HEK293T (cell line): ENCODE measurements around the gene C22orf31.

Source experiments
- CTCF ChIA-PET: fragments of 350-600 bp; formaldehyde crosslinking; extraction: SDS; loops from one replicate; lab custom pipeline; 2021; ENCODE audit warnings: antibody characterized with exemption, inconsistent platforms; lab: Yijun Ruan, JAX
- POLR2A ChIA-PET: fragments of 350-600 bp; formaldehyde crosslinking; extraction: SDS; loops from one replicate; lab custom pipeline; 2020; ENCODE audit warnings: antibody characterized with exemption, inconsistent platforms; lab: Yijun Ruan, JAX
- DNase-seq: peaks from one replicate; pipeline ENCODE4 v3.0.0; 2012; ENCODE audit warnings: mixed read lengths; ENCODE audit errors: extremely low spot score
- ARNT ChIP-seq: fragments of 450-650 bp; IDR thresholded peaks from 2 replicates; pipeline ENCODE4 v1.6.1; 2017; ENCODE audit warnings: mild to moderate bottlenecking
- BHLHE40 ChIP-seq: fragments of 450-650 bp; IDR thresholded peaks from 2 replicates; pipeline ENCODE4 v1.6.1; 2016; ENCODE audit warnings: mild to moderate bottlenecking, moderate library complexity, borderline replicate concordance
- CTBP1 ChIP-seq: fragments of 450-650 bp; IDR thresholded peaks from 2 replicates; pipeline ENCODE4 v1.6.1; 2016; ENCODE audit warnings: borderline replicate concordance
- ELF4 ChIP-seq: fragments of 450-650 bp; IDR thresholded peaks from 2 replicates; pipeline ENCODE4 v1.6.1; 2017; ENCODE audit warnings: antibody characterized with exemption
- FOXA1 ChIP-seq: fragments of 450-650 bp; IDR thresholded peaks from 2 replicates; pipeline ENCODE4 v1.6.1; 2016; ENCODE audit warnings: mild to moderate bottlenecking
- FOXK2 ChIP-seq: fragments of 450-650 bp; IDR thresholded peaks from 2 replicates; pipeline ENCODE4 v1.6.1; 2016; ENCODE audit warnings: mild to moderate bottlenecking
- FOXM1 ChIP-seq: fragments of 450-650 bp; IDR thresholded peaks from 2 replicates; pipeline ENCODE4 v1.6.1; 2017; ENCODE audit warnings: mild to moderate bottlenecking, borderline replicate concordance
- HDGF ChIP-seq: fragments of 450-650 bp; IDR thresholded peaks from 2 replicates; pipeline ENCODE4 v1.6.1; 2017; ENCODE audit warnings: antibody characterized with exemption, borderline replicate concordance
- L3MBTL2 ChIP-seq: fragments of 450-650 bp; conservative IDR thresholded peaks from 2 replicates; pipeline ENCODE4 v1.6.1; 2016; ENCODE audit warnings: mild to moderate bottlenecking
- LEF1 ChIP-seq: fragments of 450-650 bp; IDR thresholded peaks from 2 replicates; pipeline ENCODE4 v1.6.1; 2017; ENCODE audit warnings: mild to moderate bottlenecking, borderline replicate concordance
- NFRKB ChIP-seq: fragments of 450-650 bp; IDR thresholded peaks from 2 replicates; pipeline ENCODE4 v1.6.1; 2016; ENCODE audit warnings: mild to moderate bottlenecking, moderate library complexity
- SP1 ChIP-seq: fragments of 450-650 bp; IDR thresholded peaks from 2 replicates; pipeline ENCODE4 v1.6.1; 2017
- SUZ12 ChIP-seq: fragments of 450-650 bp; IDR thresholded peaks from 2 replicates; pipeline ENCODE4 v1.6.1; 2016; ENCODE audit warnings: mild to moderate bottlenecking
- TARDBP ChIP-seq: fragments of 450-650 bp; IDR thresholded peaks from 2 replicates; pipeline ENCODE4 v1.6.1; 2016
- ZNF384 ChIP-seq: fragments of 450-650 bp; IDR thresholded peaks from 2 replicates; pipeline ENCODE4 v1.6.1; 2016
- TF ChIP-seq, protein P1 (sequence below): fragments of 450-650 bp; IDR thresholded peaks from 2 replicates; pipeline ENCODE4 v1.6.1; 2016

Gene C22orf31

GRCh38 chr22:29073618-29074275 lies 12.1 kb upstream of the C22orf31 start:
- no peak for TF ChIP-seq SP1
- TF ChIP-seq ELF4, result no peak
- TF ChIP-seq LEF1, result no peak
- TF ChIP-seq ARNT, result no peak
- no peak for TF ChIP-seq TARDBP
- no peak for TF ChIP-seq L3MBTL2
- POLR2A ChIA-PET, result interaction anchor here (1.1 kb wide), 1 partner anchor 10 kb away, joined by 3 read pairs; no protein-coding TSS in a partner anchor
- no peak for DNase-seq
- CTCF ChIA-PET, result interaction anchor here (0.5 kb wide), 1 partner anchor 45 kb away, joined by 3 read pairs; no protein-coding TSS in a partner anchor

DNA sequence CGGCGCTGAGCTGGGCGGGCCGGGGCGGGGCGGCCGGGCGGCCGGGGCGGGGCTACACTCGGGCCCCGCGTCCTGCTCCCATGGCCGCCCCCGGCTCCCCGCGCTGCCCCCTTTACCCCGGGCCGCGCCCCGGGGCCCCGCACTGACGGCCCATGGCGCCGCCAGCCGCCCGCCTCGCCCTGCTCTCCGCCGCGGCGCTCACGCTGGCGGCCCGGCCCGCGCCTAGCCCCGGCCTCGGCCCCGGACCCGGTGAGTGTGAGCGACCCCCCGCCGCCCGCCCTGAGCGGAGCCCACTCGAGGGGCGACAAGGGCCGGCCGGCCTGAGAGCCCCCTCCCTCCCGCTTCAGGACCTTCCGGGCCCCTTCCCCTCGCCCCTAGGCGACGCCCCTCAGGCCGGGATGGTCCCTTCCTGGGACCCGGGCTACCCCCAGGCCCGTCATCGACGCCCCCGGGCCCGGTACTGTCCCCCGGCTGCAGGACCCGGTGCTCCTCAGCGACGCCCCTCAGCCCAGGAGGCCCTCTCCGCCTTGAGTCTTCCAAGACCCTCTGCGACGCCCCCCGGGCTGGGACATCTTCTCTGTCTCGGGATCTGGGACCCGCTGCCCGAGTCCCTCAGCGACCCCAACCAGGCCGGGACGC lies 11.5 kb upstream of the C22orf31 start, which contains the start of gene KREMEN1:
Gene KREMEN1, plus strand, starts transcription at position 57 of the 639 bp plus-strand sequence. Its CDS starts 96 bp downstream, at position 153.
- ChIA-PET CTCF (interaction anchor here (0.6 to 1.1 kb wide), 3 partner anchors 12 to 81 kb away, joined by 3 to 4 read pairs (median 3); partner anchors contain the start of gene C22orf31), POLR2A (interaction anchor here (1.3 kb wide), 1 partner anchor 190 kb away, joined by 3 read pairs; the partner anchor contains the start of gene ZNRF3)
- TF ChIP-seq HDGF (no peak), ZNF384 (no peak), TARDBP (no peak), LEF1 (no peak), SP1 (no peak), ARNT (no peak), NFRKB (no peak), ELF4 (no peak), BHLHE40 (no peak), FOXM1 (no peak), L3MBTL2 (no peak)
- TF ChIP-seq, protein P1, sequence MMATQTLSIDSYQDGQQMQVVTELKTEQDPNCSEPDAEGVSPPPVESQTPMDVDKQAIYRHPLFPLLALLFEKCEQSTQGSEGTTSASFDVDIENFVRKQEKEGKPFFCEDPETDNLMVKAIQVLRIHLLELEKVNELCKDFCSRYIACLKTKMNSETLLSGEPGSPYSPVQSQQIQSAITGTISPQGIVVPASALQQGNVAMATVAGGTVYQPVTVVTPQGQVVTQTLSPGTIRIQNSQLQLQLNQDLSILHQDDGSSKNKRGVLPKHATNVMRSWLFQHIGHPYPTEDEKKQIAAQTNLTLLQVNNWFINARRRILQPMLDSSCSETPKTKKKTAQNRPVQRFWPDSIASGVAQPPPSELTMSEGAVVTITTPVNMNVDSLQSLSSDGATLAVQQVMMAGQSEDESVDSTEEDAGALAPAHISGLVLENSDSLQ, result no peak
- no peak for DNase-seq

DNA sequence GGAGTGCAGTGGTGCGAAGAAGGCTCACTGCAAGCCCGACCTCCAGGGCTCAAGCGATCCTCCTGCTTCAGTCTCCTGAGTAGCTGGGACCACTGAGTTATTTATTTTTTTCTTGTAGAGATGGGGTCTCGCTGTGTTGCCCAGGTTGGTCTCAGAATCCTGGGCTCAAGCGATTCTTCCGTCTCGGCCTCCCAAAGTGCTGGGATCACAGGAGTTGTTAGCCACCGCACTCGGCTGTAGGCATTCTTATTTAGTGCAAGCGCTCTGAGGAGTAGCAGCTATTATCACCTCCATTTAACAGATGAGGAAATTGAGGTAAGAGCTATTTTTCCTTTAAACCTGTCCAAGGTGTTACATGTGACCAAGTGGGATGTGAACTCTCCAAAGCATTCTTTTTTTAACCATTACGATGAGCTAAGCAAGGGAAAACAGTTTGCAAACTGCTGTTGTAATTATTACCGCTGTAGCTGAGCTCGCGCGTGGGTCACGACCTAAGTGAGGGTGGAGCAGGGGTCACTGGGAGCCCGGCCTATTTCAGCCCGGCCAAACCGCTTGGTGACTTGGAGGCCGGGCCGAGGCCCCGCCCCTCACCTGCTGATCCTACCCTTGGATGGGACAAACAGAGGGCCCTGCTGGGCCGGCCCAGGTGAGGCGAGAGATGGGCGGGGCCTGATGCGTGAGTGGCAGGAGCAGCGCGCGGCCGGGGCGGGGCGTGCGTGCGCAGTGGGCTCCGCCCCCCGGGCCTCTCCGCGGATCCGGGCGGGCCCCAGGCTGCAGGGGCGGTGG lies 10.8 kb upstream of the C22orf31 start:
- DNase-seq, result peak; percentile 97
- CTCF ChIA-PET, result interaction anchor here (0.6 to 1.1 kb wide), 3 partner anchors 11 to 82 kb away, joined by 3 to 4 read pairs (median 3); partner anchors contain the start of gene C22orf31
- TF ChIP-seq, protein P1, result peak; percentile 96
- TF ChIP-seq FOXM1, result no peak
- POLR2A ChIA-PET, result interaction anchor here (1.3 kb wide), 1 partner anchor 189 kb away, joined by 3 read pairs; the partner anchor contains the start of gene ZNRF3

DNA sequence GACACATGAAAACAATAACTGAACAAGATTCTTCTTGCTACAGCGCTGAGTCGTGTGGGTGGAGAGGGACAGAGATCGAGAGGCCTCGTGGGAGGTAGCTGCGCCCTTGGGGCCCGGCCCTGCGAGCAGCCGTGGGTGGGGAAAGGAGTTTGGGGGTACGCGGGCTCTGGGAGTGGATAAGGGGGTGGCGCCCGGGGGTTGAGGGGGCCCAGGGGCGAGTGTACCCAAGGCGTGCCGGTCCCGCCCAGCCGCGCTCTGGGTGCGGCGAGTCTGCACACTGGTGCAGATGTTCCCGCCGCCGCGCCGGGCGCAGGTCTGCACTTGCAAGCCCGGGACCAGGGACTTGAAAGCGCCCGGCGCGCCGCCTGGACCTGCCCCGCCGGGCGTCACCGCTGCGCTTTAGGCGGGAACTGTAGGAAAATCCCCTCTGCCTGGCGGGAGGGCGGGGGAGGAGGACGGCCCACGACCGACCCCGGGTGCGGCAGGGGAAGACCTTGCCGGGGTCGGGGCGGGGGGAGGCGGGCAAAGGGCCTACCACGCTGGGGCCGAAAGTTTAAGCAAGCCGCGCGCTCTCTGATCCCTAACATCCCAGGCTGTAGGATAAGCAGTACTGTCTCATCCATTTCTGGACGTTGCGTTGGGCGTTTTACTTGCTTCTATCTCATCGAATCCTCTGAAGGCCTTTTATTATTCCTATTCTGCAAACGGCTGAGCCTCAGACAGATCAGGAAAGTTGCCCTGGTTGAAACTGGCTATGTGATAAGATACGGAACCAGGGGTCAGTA lies 9.8 kb upstream of the C22orf31 start:
- ChIA-PET CTCF (no interaction called here), POLR2A (interaction anchor here (0.6 kb wide), 1 partner anchor 264 kb away, joined by 3 read pairs; no protein-coding TSS in a partner anchor)
- peak; percentile 73 for DNase-seq
- peak; percentile 54 for TF ChIP-seq L3MBTL2
- no peak for TF ChIP-seq SUZ12
- TF ChIP-seq CTBP1, result no peak

GRCh38 chr22:29070490-29070889 lies 8.9 kb upstream of the C22orf31 start:
- CTCF ChIA-PET, result no interaction called here
- no peak for TF ChIP-seq TARDBP
- TF ChIP-seq CTBP1, result no peak
- no peak for TF ChIP-seq NFRKB
- no peak for TF ChIP-seq SP1
- no peak for DNase-seq
- POLR2A ChIA-PET, result interaction anchor here (0.6 to 1.1 kb wide), 2 partner anchors 16 to 263 kb away, joined by 3 read pairs; no protein-coding TSS in a partner anchor

GRCh38 chr22:29069463-29069862 lies 7.8 kb upstream of the C22orf31 start:
- no peak for TF ChIP-seq HDGF
- no peak for TF ChIP-seq L3MBTL2
- no peak for TF ChIP-seq LEF1
- no peak for TF ChIP-seq TARDBP
- TF ChIP-seq FOXK2, result no peak
- TF ChIP-seq SP1, result no peak
- no peak for TF ChIP-seq NFRKB
- no peak for TF ChIP-seq FOXM1
- TF ChIP-seq FOXA1, result no peak
- no peak for TF ChIP-seq ELF4
- ChIA-PET POLR2A (interaction anchor here (1.1 kb wide), 1 partner anchor 15 kb away, joined by 3 read pairs; no protein-coding TSS in a partner anchor), CTCF (interaction anchor here (0.5 kb wide), 1 partner anchor 84 kb away, joined by 3 read pairs; no protein-coding TSS in a partner anchor)
- DNase-seq, result no peak
